ENCODE data around the gene CCSER1.

The CCSER1 gene

GRCh38 chr4:90099812-90100211 is 27.4 kb upstream of the CCSER1 start:
- Histone ChIP-seq H3K4me2 (peak overlapping the region in 3 of 11 experiments; percentile 27 to 48 (median 31); a peak in 3 of 22 replicates), H3K9me3 (replicated peaks in 1 of 11) (0 out of 22 replicates have a peak, but pooled peaks cover 0 to 11% (median 0%) of the 10 kb centered on the region in 11 experiments), H3K27me3 (no peaks in the 10 kb centered on the region), H3K4me3 (no peak overlapping the region), H3K36me3 (no peaks in the 10 kb centered on the region), H3K4me1 (peaks cover 0 to 14% (median 2%) of the 10 kb centered on the region in 10 experiments; a peak in 8 of 20 replicates), H3K27ac (peak overlapping the region in 10 of 11 experiments; percentile 41 to 84 (median 64); a peak in 17 of 22 replicates), H4K20me1 (no peaks in the 10 kb centered on the region), H3K9ac (peak overlapping the region in 4 of 11 experiments; percentile 30 to 48 (median 33); a peak in 5 of 22 replicates)
- peak in 1 of 11 experiments; percentile 27; a peak in 1 of 22 replicates for TF ChIP-seq Cebpa-rat (IDR thresholded peaks at IDR 0.05)

DNA sequence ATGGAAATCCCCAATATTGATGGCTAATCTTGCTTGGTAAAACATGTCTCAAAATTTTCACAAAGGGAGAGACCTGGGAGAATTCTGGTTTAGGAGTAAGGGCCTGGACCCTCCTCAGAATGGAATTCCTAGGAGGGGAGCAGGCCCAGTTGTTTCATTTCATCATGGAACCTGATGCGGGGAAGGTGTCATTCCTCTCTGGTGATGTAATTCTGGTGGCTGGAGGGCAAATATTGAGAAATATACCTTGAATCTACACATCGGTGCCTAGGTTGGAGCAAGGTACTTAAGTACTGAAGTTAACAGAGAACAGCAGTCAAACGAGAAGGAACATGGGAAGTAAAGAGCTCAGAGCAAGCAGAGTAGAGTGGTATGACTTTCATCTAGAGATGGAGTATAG is 23.2 kb upstream of the CCSER1 start:
- Histone ChIP-seq H3K4me3 (no peak overlapping the region), H4K20me1 (no peaks in the 10 kb centered on the region), H3K9me3 (replicated peaks in 1 of 11) (0 out of 22 replicates have a peak, but pooled peaks cover 0 to 11% (median 0%) of the 10 kb centered on the region in 11 experiments), H3K36me3 (no peaks in the 10 kb centered on the region), H3K27ac (no peak overlapping the region), H3K9ac (no peak overlapping the region), H3K4me1 (peaks cover 0 to 14% (median 2%) of the 10 kb centered on the region in 10 experiments; a peak in 8 of 20 replicates), H3K27me3 (no peaks in the 10 kb centered on the region), H3K4me2 (no peak overlapping the region)
- TF ChIP-seq Cebpa-rat (IDR thresholded peaks at IDR 0.05): no peak

GRCh38 chr4:90105274-90105673 is 21.9 kb upstream of the CCSER1 start:
- no peak overlapping the region for H3K4me3 ChIP-seq
- 0 out of 22 replicates have a peak, but pooled peaks cover 0 to 2% (median 0%) of the 10 kb centered on the region in 11 experiments for H3K9me3 ChIP-seq (replicated peaks in 1 of 11)
- peaks cover 0 to 3% (median 0%) of the 10 kb centered on the region in 10 experiments; a peak in 6 of 20 replicates for H3K4me1 ChIP-seq
- H3K4me2 ChIP-seq: no peak overlapping the region
- H3K9ac ChIP-seq: no peak overlapping the region
- no peaks in the 10 kb centered on the region for H3K27me3 ChIP-seq
- no peak for TF ChIP-seq Cebpa-rat (IDR thresholded peaks at IDR 0.05)
- no peaks in the 10 kb centered on the region for H3K36me3 ChIP-seq
- H3K27ac ChIP-seq: no peak overlapping the region
- no peaks in the 10 kb centered on the region for H4K20me1 ChIP-seq

DNA sequence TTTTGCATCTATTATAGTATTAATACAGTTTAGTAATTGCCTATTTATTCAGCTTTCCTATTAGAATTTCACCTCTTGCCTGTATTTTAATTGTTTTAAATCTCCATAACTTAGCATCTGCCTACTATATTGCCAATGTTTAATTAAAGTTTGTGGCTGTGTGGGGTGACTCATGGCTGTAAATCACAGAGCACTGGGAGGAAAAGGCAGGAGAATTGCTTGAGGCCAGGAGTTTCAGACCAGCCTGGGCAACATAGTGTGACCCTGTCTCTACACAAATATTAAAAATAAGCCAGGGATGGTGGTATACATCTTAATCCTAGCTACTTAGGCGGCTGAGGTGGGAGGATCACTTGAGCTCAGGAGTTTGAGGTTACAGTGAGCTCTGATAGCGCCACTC is 14.5 kb upstream of the CCSER1 start:
- TF ChIP-seq Cebpa-rat (IDR thresholded peaks at IDR 0.05): no peak
- Histone ChIP-seq H3K9ac (no peak overlapping the region), H3K36me3 (no peaks in the 10 kb centered on the region), H3K27ac (no peak overlapping the region), H3K4me2 (no peak overlapping the region), H4K20me1 (no peaks in the 10 kb centered on the region), H3K4me3 (no peak overlapping the region), H3K27me3 (no peaks in the 10 kb centered on the region), H3K4me1 (no peaks in the 10 kb centered on the region), H3K9me3 (replicated peaks in 1 of 11) (no peaks in the 10 kb centered on the region)

- TF ChIP-seq Cebpa-rat (IDR thresholded peaks at IDR 0.05): no peak
- H3K9me3 ChIP-seq (replicated peaks in 1 of 11): no peaks in the 10 kb centered on the region
- H3K4me2 ChIP-seq: no peak overlapping the region
- no peak overlapping the region for H3K9ac ChIP-seq
- H3K4me3 ChIP-seq: no peak overlapping the region
- H3K36me3 ChIP-seq: no peaks in the 10 kb centered on the region
- H3K27me3 ChIP-seq: no peaks in the 10 kb centered on the region
- H3K27ac ChIP-seq: no peak overlapping the region
- no peaks in the 10 kb centered on the region for H4K20me1 ChIP-seq
- peaks cover 0 to 9% (median 0%) of the 10 kb centered on the region in 10 experiments; a peak in 4 of 20 replicates for H3K4me1 ChIP-seq
These were observed 13.2 kb upstream of the CCSER1 start for GRCh38 chr4:90113881-90114457.

DNA sequence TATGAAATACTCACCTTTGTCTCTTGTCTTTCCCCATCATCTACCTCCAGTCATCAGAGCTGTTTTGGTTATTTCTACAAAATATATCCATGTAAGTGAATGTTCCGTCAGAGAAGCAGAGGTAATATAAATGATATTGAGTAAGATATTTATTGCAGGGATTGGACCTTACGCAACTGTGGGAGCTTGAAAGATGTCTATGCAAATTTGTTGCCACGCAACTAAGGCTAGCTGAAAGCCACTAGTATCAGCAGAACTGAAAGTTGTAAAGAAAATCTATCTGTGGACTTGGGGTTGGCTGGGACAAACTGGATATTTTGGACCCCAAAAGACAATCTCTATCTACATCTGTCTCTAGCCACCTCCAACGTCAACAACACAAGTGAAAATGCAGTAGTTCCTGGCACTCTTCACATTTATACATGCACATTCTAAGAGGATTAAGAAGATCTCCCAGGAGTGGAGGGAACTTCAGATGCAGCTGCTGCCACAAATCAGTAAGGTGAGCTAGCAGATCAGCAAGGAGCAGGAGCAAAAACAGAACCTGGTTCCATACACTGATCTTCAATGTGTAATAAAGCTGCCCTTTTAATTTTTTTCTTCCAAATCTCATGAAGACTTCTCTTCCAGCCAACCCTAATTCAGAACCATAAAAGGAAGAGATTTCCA is 8.5 kb upstream of the CCSER1 start:
- Histone ChIP-seq H3K9ac (no peak overlapping the region), H3K4me2 (peak overlapping the region in 3 of 11 experiments; percentile 15 to 72 (median 29); a peak in 6 of 22 replicates), H4K20me1 (no peaks in the 10 kb centered on the region), H3K9me3 (replicated peaks in 1 of 11) (no peaks in the 10 kb centered on the region), H3K4me1 (peaks cover 0 to 13% (median 0%) of the 10 kb centered on the region in 10 experiments; a peak in 4 of 20 replicates), H3K36me3 (no peaks in the 10 kb centered on the region), H3K27ac (no peak overlapping the region), H3K27me3 (no peaks in the 10 kb centered on the region), H3K4me3 (no peak overlapping the region)
- no peak for TF ChIP-seq Cebpa-rat (IDR thresholded peaks at IDR 0.05)

- Histone ChIP-seq H4K20me1 (no peaks in the 10 kb centered on the region), H3K36me3 (no peaks in the 10 kb centered on the region), H3K4me3 (no peak overlapping the region), H3K9me3 (replicated peaks in 1 of 11) (no peaks in the 10 kb centered on the region), H3K27me3 (no peaks in the 10 kb centered on the region), H3K27ac (no peak overlapping the region), H3K9ac (no peak overlapping the region), H3K4me2 (no peak overlapping the region), H3K4me1 (peaks cover 0 to 13% (median 0%) of the 10 kb centered on the region in 10 experiments; a peak in 4 of 20 replicates)
- no peak for TF ChIP-seq Cebpa-rat (IDR thresholded peaks at IDR 0.05)
These were observed 7.2 kb upstream of the CCSER1 start for GRCh38 chr4:90120037-90120436.

GRCh38 chr4:90120815-90121214 is 6.4 kb upstream of the CCSER1 start:
- H3K27me3 ChIP-seq: no peaks in the 10 kb centered on the region
- no peak overlapping the region for H3K27ac ChIP-seq
- H4K20me1 ChIP-seq: no peaks in the 10 kb centered on the region
- TF ChIP-seq Cebpa-rat (IDR thresholded peaks at IDR 0.05): no peak
- H3K9ac ChIP-seq: no peak overlapping the region
- H3K36me3 ChIP-seq: no peaks in the 10 kb centered on the region
- H3K4me3 ChIP-seq: no peak overlapping the region
- H3K4me1 ChIP-seq: peaks cover 0 to 13% (median 0%) of the 10 kb centered on the region in 10 experiments; a peak in 4 of 20 replicates
- no peaks in the 10 kb centered on the region for H3K9me3 ChIP-seq (replicated peaks in 1 of 11)
- H3K4me2 ChIP-seq: no peak overlapping the region

GRCh38 chr4:90121676-90122354 is 5.4 kb upstream of the CCSER1 start:
- Histone ChIP-seq H3K4me2 (no peak overlapping the region), H3K27me3 (no peaks in the 10 kb centered on the region), H3K9ac (no peak overlapping the region), H3K9me3 (replicated peaks in 1 of 11) (peaks cover 0 to 3% (median 0%) of the 10 kb centered on the region in 11 experiments; a peak in 5 of 22 replicates), H4K20me1 (no peaks in the 10 kb centered on the region), H3K27ac (no peak overlapping the region), H3K4me1 (peaks cover 0 to 13% (median 0%) of the 10 kb centered on the region in 10 experiments; a peak in 4 of 20 replicates), H3K4me3 (no peak overlapping the region), H3K36me3 (no peaks in the 10 kb centered on the region)
- TF ChIP-seq Cebpa-rat (IDR thresholded peaks at IDR 0.05): no peak

Measured in BLaER1 treated with 17β-estradiol and CSF1 and Interleukin-3, amounts not matched to agents 10 nM and 100 nM (cell line).